Effector memory CD8-positive, alpha-beta T cell (primary cell): ENCODE measurements around the gene CABLES2.

Experiments used
- ATAC-seq: fragments of 150-1000 bp; cut with Tn5 transposase; replicated peaks from 2 replicates; pipeline ENCODE4 v1.10.0; 2021; ENCODE audit warnings: mild to moderate bottlenecking, moderate library complexity
- DNase-seq, 3 experiments: peaks; one replicate each; pipeline ENCODE4 v3.0.0; 2021
- H3K27ac Mint-ChIP-seq, 2 donors: one replicate each; pipeline ENCODE4 v1.8.0; 2022; ENCODE audit warnings: mild to moderate bottlenecking in 2 of 2, mixed read lengths in 2 of 2, moderate library complexity in 2 of 2
- H3K27me3 Mint-ChIP-seq, 2 donors: one replicate each; pipeline ENCODE4 v1.8.0; 2022; ENCODE audit warnings: mixed read lengths in 2 of 2
- H3K36me3 Mint-ChIP-seq: one replicate; pipeline ENCODE4 v1.8.0; 2022; ENCODE audit warnings: mild to moderate bottlenecking, moderate library complexity, mixed read lengths; ENCODE audit not compliant: insufficient read depth
- H3K4me1 Mint-ChIP-seq, 2 donors: one replicate each; pipeline ENCODE4 v1.8.0; 2022; ENCODE audit warnings: low read depth in 2 of 2, mixed read lengths in 2 of 2
- H3K4me3 Mint-ChIP-seq, 2 donors: one replicate each; pipeline ENCODE4 v1.8.0; 2022; ENCODE audit warnings: mild to moderate bottlenecking in 2 of 2, mixed read lengths in 2 of 2, moderate library complexity in 2 of 2
- H3K9me3 Mint-ChIP-seq, 2 donors: one replicate each; pipeline ENCODE4 v1.8.0; 2022; ENCODE audit warnings: mixed read lengths in 2 of 2
- total RNA-seq, 9 experiments: gene quantifications; one replicate each; lab custom pipeline; 2026; lab: John Stamatoyannopoulos, UW

The CABLES2 gene, protein sequence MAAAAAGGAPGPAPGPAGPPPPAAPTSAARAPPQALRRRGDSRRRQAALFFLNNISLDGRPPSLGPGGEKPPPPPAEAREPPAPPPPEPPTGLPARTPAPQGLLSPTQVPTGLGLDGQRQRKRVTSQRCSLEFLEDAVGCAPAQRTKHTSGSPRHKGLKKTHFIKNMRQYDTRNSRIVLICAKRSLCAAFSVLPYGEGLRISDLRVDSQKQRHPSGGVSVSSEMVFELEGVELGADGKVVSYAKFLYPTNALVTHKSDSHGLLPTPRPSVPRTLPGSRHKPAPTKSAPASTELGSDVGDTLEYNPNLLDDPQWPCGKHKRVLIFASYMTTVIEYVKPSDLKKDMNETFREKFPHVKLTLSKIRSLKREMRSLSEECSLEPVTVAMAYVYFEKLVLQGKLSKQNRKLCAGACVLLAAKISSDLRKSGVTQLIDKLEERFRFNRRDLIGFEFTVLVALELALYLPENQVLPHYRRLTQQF
- total RNA-seq = 6.6 to 14.9 (median 10.1) reads per million in 9 experiments

DNA sequence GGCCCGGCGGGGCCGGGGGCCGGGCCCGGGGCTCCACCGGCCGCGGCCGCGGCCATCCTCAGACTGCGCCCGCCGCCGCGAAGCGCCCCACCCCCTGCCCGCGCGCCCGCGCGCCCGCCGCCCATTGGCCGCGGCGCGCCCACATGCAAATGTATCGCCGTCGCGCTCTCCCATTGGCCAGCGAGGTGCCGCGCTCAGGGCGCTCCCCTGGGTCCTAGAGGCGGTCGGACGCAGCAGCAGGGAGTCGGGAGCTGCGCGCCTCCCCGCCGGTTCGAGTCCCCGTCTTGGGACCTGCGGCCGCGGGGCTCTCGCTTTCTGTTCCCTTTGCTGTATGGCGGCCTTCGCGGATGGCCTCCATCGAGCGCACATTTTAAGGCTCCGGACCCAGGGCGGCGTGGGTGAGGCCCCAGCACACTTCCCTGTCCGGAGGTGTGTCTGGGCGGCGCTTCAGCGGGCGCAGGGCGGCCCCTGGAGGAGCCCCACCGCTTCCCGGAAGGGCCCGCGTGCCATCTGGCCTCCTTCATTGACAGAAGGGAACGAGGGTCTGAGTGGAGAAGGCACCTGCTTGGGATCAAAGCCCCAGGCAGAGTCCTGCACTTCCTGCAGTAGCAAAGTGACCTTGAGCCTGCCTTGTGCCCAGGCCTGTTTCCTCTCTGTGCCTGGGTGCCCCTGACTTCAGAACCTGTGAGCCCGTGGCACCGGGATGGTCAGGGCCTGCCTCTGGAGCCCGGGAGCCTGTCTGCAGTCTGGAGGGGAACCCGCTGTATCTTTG is at the start of gene CABLES2:
Gene CABLES2 (minus strand): TSS at position 65 of the 772 bp plus-strand sequence. CDS start 9 bp downstream, at position 56.
- peak; percentile 86 to 90 (median 88) for DNase-seq
- Mint-ChIP-seq H3K27ac (peak within 1 kb of the TSS; percentile 63 to 79), H3K4me1 (peaks cover 16 to 30% of the 10 kb centered on the region in 2 donors), H3K4me3 (peak within 1 kb of the TSS; percentile 79 to 82), H3K9me3 (no peaks in the 10 kb centered on the region), H3K27me3 (no peaks in the 10 kb centered on the region), H3K36me3 (peaks cover 7% of the 10 kb centered on the region)
- peak; percentile 95 for ATAC-seq

DNA sequence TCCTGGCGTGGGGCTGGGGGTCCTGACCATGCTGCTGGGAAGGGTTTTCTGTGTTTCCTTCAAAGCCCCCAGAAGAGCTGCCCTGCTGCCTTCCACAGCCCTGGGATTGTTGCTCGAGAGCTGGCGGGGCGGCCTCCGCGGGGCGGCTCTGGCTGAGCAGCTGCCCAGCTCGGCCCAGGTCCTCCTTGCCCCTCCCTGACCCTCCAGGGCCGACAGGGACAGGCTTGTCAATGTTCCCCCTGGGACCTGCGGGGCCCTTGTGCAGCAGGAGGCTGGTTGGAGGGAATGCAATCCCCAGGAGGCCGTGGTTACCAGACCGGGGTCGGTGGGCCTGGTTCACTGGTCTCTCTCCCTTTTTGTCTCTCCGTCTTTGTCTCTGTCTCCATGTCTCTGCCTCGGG is 48.8 kb upstream of the CABLES2 start:
- no peak overlapping the region for H3K4me3 Mint-ChIP-seq

DNA sequence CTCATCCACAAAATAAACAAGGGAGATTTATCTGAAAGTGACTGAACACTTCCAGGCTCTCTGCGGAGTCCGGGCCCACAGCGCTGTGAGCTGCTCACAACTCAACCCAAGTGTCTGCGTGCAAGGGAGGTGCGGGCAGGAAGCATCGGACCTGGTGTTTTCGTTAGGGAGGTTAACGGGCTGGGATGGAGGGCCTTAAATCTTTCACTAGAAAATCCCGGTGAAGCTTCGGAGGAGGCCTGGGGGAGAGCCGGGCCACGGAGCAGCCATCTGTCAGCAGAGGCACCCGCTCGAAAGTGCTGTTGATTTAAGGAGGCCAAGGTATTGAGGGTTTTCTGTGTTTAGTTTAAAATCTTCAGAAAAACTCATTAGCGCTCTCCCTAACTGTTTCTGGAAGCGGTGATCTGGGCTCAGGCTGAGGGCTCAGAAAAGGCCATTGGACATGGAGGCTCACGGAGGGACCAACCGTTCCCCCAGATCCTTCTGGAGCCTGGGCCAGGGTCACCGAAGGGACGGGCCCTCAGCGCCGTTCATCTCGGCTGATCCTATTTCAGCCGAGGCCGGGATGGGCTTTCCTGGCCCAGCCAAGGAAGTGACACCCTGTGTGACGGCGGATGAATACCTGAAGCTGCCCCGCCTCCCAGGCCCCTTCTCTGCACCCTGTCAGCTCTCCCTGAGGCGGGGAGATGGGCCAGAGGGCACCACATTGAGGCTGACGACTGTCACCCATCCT is 48.0 kb upstream of the CABLES2 start:
- no peak overlapping the region for H3K4me3 Mint-ChIP-seq
- peaks cover 6 to 81% of the 10 kb centered on the region in 2 donors for H3K27me3 Mint-ChIP-seq
- ATAC-seq = no peak
- no peak for DNase-seq
- H3K9me3 Mint-ChIP-seq = no peaks in the 10 kb centered on the region
- peaks cover 3% of the 10 kb centered on the region for H3K36me3 Mint-ChIP-seq
- no peak overlapping the region for H3K27ac Mint-ChIP-seq
- H3K4me1 Mint-ChIP-seq = no peaks in the 10 kb centered on the region

More for the DNA sequence above, 48.8 kb upstream of the CABLES2 start:
- DNase-seq (no peak), ATAC-seq (no peak)
- no peaks in the 10 kb centered on the region for H3K4me1 Mint-ChIP-seq
- no peak overlapping the region for H3K27ac Mint-ChIP-seq
- peaks cover 6 to 77% of the 10 kb centered on the region in 2 donors for H3K27me3 Mint-ChIP-seq
- H3K9me3 Mint-ChIP-seq = no peaks in the 10 kb centered on the region
- H3K36me3 Mint-ChIP-seq = peaks cover 3% of the 10 kb centered on the region

DNA sequence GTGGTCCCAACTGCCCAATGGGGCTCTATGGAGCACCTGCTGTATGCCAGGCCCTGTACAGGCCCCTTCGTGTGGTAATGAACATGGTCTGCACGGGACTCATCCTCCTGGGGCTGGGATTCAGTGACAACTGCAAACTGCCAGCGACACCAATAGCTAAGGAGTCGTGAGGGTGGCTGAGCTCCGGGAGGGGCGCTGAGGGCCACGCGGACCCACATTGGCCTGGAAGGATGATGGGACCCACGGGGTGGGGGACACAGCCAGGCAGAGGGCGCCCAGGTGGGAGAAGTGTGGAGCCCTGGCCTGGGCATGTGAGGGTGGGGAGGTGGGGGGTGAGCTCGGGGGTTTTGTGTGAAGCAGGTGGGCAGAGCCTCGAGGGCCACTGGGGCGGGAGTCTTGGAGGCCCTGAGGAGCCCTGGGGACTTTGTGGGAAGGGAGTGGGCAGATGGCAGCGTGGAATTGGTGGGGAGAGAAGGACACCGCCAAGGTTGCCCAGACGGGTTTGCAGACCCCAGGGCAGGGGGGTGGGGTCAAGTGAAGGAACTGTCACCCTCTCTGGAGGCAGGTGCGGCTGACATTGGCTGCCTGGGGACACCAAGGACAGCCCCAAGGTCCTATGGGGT is 46.2 kb upstream of the CABLES2 start:
- Mint-ChIP-seq H3K36me3 (peaks cover 3% of the 10 kb centered on the region), H3K27me3 (peaks cover 6 to 82% of the 10 kb centered on the region in 2 donors), H3K9me3 (no peaks in the 10 kb centered on the region), H3K4me3 (no peak overlapping the region), H3K4me1 (no peaks in the 10 kb centered on the region), H3K27ac (no peak overlapping the region)
- DNase-seq (no peak), ATAC-seq (no peak)

DNA sequence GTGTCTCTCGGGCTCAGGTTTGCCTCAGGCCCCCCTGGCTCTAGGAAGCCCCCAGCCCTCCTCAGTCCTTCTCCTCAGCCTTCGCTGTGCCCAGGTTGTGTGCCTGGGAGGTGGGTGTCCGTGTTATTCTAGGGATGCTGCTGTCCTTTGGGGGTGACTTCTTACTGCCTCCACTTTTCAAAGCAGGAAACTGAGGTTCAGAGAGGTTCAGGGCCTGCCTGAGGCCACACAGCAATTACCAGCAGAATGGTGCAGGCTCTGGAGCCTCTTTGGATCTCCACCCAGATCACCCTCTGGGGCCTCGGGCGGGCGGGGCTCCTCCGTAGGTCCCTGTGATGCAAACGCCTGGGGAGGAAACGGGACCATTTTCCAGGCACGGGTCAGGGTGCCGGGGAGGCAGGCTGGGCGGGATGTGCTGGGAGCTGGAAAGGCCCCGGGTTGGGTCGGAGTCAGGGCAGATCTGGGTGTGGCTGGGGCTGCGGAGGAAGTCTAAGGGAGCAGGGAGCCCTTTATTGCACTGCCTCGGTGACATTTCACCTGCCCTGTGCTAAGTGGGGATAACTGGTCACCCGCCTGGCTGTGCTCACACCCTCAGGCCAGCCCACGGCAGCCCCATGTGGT is 45.5 kb upstream of the CABLES2 start:
- DNase-seq (no peak), ATAC-seq (no peak)
- no peaks in the 10 kb centered on the region for H3K4me1 Mint-ChIP-seq
- H3K36me3 Mint-ChIP-seq = peaks cover 3% of the 10 kb centered on the region
- H3K9me3 Mint-ChIP-seq = no peaks in the 10 kb centered on the region
- peaks cover 10 to 82% of the 10 kb centered on the region in 2 donors for H3K27me3 Mint-ChIP-seq
- H3K27ac Mint-ChIP-seq = no peak overlapping the region
- no peak overlapping the region for H3K4me3 Mint-ChIP-seq

DNA sequence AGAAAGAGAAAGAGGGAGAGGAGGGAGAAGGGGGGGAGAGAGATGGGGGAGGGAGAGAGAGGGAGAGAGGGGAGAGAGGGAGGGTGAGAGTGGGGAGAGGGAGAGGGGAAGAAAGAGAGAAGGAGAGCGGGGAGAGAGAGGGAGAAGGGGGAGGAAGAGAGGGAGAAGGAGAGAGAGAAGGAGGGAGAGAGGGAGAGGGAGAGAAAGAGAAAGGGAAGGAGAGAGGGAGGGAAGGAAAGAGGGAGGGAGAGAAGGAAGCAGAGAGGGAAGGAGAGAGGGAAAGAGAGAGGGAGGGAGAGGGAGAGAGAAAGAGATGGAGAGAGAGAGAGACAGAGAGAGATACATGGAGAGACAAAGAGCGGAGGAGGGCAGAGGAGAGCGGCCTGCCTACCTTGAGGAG is 44.9 kb upstream of the CABLES2 start:
- Mint-ChIP-seq H3K27ac (no peak overlapping the region), H3K9me3 (no peaks in the 10 kb centered on the region), H3K4me1 (no peaks in the 10 kb centered on the region), H3K4me3 (no peak overlapping the region), H3K36me3 (peaks cover 3% of the 10 kb centered on the region), H3K27me3 (peaks cover 8 to 82% of the 10 kb centered on the region in 2 donors)
- no peak for DNase-seq
- no peak for ATAC-seq

DNA sequence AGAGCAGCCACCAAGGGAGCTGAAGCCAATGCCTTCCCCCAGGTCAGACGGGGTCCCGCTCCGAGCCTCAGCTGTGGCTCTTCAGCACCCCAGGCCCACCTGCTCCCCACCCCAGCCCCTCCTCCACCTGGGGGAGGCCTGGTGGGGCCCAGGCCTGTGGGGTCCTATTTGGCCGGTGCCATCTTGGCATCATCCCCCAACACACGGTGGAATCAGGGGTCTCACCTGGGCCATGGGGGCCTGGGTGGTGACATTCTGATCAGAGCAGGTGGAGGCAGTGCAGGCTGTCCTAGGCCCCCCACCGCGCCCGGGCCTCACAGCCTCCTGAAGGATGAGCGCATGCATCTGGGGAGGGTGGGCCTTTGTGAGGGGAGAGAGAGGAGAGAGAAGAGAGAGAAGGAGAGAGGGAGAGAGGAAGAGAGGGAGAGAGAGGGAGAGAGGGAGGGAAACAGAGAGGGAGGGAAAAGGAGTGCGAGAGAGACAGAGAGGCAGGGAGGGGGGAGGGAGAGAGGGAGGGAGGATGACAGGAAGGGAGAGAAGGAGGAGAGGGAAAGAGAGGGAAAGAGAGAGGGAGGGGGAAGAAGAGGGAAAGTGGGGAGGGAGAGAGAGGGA is 44.2 kb upstream of the CABLES2 start:
- ATAC-seq = no peak
- Mint-ChIP-seq H3K27me3 (peaks cover 12 to 81% of the 10 kb centered on the region in 2 donors), H3K4me3 (no peak overlapping the region), H3K9me3 (no peaks in the 10 kb centered on the region), H3K27ac (no peak overlapping the region), H3K36me3 (peaks cover 1% of the 10 kb centered on the region), H3K4me1 (no peaks in the 10 kb centered on the region)
- DNase-seq = no peak

DNA sequence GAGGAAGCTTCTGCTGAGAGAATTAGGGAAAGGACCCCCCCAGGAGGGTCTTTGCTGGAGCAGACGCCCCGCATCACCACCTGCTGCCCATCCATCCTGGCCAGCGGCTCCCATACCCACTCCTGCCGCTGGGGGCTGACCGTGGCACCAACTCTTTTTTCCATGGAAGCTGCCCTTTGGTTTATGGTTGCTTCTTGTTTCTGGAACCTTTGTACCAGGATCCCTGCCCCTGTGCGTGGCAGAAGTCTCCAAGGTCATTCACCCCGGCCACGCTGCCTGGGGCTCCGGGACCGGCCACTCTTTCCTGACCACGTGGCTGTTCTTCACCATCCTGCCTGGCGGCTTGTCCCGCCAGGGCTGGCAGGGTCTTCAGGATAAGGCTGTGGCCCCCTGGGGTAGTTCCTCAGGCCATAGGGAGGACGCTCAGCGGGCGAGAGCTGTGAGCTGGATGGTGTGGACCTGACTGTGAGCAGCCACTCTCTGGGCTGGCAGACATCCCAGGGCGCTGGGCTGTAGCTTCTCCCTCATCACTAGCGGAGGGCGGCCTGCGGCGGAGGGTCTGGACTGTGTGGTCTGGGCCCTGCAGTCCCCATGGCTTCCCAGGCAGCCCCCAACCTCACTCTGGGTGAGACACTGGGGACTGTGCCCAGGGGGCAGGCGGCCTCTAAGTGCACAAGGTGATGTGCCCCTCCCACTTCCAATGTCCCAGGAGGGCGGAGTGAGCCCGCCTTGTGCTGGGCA is 43.0 kb upstream of the CABLES2 start:
- Mint-ChIP-seq H3K27ac (no peak overlapping the region), H3K27me3 (peaks cover 12 to 75% of the 10 kb centered on the region in 2 donors), H3K4me3 (no peak overlapping the region), H3K4me1 (no peaks in the 10 kb centered on the region), H3K9me3 (no peaks in the 10 kb centered on the region), H3K36me3 (no peaks in the 10 kb centered on the region)
- DNase-seq = no peak
- ATAC-seq = no peak

DNA sequence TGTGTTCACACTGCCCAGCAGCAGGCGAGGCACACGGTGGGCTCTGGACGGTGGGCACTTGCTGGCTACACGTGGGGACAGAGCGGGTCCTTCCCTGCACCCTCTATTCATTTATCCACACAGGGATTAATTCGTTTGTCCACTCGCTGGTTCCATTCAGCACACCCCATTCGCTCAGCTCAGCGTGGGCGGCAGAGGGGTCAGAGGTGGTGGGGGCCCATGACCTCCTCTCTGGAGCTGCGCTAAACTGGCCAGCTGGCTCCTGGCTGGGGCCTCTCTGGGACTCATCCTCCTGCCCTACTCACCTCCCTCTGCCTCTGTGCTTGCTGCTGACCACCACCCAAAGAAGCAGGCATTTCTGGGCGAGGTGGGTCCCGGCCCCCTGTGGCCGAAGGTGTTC is 41.7 kb upstream of the CABLES2 start:
- Mint-ChIP-seq H3K4me1 (no peaks in the 10 kb centered on the region), H3K9me3 (no peaks in the 10 kb centered on the region), H3K4me3 (no peak overlapping the region), H3K27ac (no peak overlapping the region), H3K36me3 (no peaks in the 10 kb centered on the region), H3K27me3 (peaks cover 12 to 79% of the 10 kb centered on the region in 2 donors)
- ATAC-seq (no peak), DNase-seq (no peak)

DNA sequence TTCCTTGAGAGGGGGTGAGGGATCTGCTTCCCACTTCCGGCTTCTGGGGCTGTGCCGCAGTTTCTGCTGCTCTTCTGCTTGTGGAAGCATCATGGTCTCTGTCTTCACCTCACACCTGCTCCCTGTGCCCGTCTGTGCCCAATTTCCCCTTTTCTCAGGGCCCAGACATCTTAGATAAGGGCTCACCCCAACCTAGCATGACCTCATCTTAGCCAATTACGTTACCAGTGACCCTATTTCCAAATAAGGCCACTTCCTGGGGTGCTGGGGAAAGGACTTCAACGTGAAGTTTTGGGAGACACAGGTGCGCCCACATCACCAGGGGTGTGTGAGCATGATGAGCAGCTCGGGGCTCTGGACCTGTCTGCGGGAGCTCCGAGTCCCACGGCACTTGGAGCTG is 41.0 kb upstream of the CABLES2 start:
- no peak overlapping the region for H3K27ac Mint-ChIP-seq
- no peaks in the 10 kb centered on the region for H3K9me3 Mint-ChIP-seq
- no peaks in the 10 kb centered on the region for H3K4me1 Mint-ChIP-seq
- H3K4me3 Mint-ChIP-seq = no peak overlapping the region
- no peaks in the 10 kb centered on the region for H3K36me3 Mint-ChIP-seq
- no peak for DNase-seq
- peaks cover 16 to 79% of the 10 kb centered on the region in 2 donors for H3K27me3 Mint-ChIP-seq
- no peak for ATAC-seq

DNA sequence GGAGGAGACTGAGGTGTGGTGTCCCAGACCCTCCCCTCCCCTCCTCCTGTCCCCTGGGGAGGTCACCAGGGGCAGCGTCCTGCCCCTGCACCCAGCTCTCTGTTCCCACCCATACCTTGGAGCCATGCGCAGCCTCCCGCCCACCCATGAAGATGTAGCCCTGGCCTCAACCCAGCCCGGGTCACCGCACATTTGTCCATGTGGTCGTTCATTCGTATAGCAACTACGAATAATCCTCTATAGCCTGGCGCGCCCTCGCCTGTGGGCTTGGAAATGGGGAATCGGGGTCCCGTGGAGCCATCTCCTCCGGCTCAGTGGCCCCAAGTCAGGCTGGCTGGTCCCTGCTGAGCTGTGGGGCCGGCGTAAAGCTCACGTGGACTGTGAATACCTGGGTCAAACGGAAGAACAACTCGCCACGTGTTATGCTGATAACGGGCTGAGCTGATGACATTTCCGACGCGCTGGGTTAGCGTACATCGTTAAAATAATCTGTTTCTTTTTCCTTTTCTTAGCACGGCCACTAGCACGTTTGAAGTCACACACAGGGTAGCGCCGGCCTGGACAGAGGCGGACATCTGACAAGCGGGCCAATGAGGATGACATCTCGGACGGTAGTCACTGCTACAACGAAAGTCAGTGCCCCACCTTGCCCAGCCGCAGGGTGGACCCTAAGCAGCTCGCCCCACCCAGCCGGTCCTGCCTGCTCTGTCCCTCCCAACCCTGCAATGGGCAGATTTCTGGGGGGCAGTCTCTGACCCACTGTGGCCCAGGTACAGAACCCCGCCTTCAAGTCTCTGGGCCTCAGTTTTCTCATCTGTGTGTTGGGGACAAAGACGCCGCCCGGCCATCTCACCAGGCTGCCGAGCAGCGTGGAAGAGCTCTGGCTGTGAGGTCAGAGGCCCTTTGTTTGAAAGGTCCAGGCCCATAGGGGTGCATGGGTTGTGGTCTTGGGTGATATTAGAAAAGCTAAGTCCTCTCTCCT is 40.1 kb upstream of the CABLES2 start:
- ATAC-seq = no peak
- Mint-ChIP-seq H3K9me3 (no peaks in the 10 kb centered on the region), H3K27ac (no peak overlapping the region)

More for the DNA sequence above, 40.1 kb upstream of the CABLES2 start:
- Mint-ChIP-seq H3K27me3 (peaks cover 24 to 79% of the 10 kb centered on the region in 2 donors), H3K4me1 (no peaks in the 10 kb centered on the region), H3K36me3 (no peaks in the 10 kb centered on the region), H3K4me3 (no peak overlapping the region)
- DNase-seq = no peak
